Activated CD8-positive, alpha-beta T cell treated with anti-CD3 and anti-CD28 coated beads for 36 hours (primary cell): ENCODE measurements around the gene MGAT4B. TPM values are rescaled to one million over a fixed set of nuclear protein-coding genes. Genes with fewer than 3 reads are reported as not detected.
A peak's percentile ranks its signal among the peaks of the same experiment; 100 is the strongest.

Experiments used
- ATAC-seq: fragments of 200-7000 bp; cut with Tn5 transposase; one replicate; pipeline ENCODE4 v1.10.0; 2021; ENCODE audit warnings: mild to moderate bottlenecking, moderate library complexity
- CTCF ChIA-PET: fragments of 350-600 bp; sonication (Branson Sonifier 250); formaldehyde crosslinking; loops from one replicate; lab custom pipeline; 2021; ENCODE audit warnings: antibody characterized with exemption; lab: Charles Lee
- POLR2A ChIA-PET: fragments of 350-600 bp; sonication (Branson Sonifier 250); formaldehyde crosslinking; loops from one replicate; lab custom pipeline; 2021; ENCODE audit warnings: antibody characterized with exemption; lab: Charles Lee
- DNase-seq: peaks from one replicate; pipeline ENCODE4 v3.0.0-alpha.2; 2020
- H3K27ac Mint-ChIP-seq: one replicate; pipeline ENCODE4 v1.8.0; 2021; ENCODE audit warnings: mild to moderate bottlenecking, mixed read lengths
- H3K27me3 Mint-ChIP-seq: one replicate; pipeline ENCODE4 v1.8.0; 2021; ENCODE audit warnings: mixed read lengths
- H3K36me3 Mint-ChIP-seq: one replicate; pipeline ENCODE4 v1.8.0; 2021; ENCODE audit warnings: low read depth, mixed read lengths
- H3K4me1 Mint-ChIP-seq: one replicate; pipeline ENCODE4 v1.8.0; 2021; ENCODE audit warnings: low read depth, mixed read lengths
- H3K4me3 Mint-ChIP-seq: one replicate; pipeline ENCODE4 v1.8.0; 2021; ENCODE audit warnings: mild to moderate bottlenecking, moderate library complexity, mixed read lengths
- H3K9me3 Mint-ChIP-seq: one replicate; pipeline ENCODE4 v1.8.0; 2021; ENCODE audit warnings: mixed read lengths
- intact Hi-C: fragments of 100-400 bp; cut with micrococcal nuclease; formaldehyde crosslinking; loops from one replicate; pipeline ENCODE4 v1.10.0; 2022
- total RNA-seq, 2 experiments: library from RNA; stranded (reverse); gene quantifications; one replicate each; pipeline ENCODE4 v1.2.3, GENCODE V29; 2021
- TF ChIP-seq, protein P1 (sequence below): fragments of 200-600 bp; IDR thresholded peaks from one replicate; pipeline ENCODE4 v1.8.0; 2022; ENCODE audit warnings: antibody characterized with exemption, mild to moderate bottlenecking

The MGAT4B gene
- total RNA-seq, 2 experiments from 2014 or later = 62.8 to 65.9 TPM

DNA sequence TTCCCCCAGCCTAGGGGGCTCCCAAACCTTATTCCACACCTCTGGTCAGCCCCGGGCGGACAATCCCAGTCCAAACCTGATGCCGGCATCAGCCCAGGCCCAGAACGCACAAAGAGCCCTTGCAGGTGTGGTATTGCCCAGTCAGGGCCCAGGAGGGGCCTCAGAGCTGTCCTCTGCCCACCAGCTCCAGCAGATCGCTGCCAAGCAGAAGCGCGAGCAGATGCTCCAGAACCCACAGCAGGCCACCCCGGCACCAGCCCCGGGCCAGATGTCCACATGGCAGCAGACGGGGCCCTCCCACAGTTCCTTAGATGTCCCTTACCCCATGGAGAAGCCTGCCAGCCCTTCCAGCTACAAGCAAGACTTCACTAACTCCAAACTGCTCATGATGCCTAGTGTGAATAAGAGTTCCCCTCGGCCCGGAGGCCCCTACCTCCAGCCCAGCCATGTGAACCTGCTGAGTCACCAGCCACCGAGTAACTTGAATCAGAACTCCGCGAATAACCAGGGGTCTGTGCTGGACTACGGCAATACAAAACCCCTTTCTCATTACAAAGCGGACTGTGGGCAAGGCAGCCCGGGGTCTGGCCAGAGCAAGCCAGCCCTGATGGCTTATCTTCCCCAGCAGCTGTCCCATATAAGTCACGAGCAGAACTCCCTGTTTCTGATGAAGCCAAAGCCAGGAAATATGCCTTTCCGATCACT is 40.5 kb downstream of the MGAT4B start:
- Mint-ChIP-seq H3K4me1 (peaks cover 39% of the 10 kb centered on the region), H3K27me3 (no peaks in the 10 kb centered on the region), H3K27ac (no peak overlapping the region), H3K4me3 (no peak overlapping the region), H3K9me3 (no peaks in the 10 kb centered on the region), H3K36me3 (peaks cover 35% of the 10 kb centered on the region)
- TF ChIP-seq, protein P1, sequence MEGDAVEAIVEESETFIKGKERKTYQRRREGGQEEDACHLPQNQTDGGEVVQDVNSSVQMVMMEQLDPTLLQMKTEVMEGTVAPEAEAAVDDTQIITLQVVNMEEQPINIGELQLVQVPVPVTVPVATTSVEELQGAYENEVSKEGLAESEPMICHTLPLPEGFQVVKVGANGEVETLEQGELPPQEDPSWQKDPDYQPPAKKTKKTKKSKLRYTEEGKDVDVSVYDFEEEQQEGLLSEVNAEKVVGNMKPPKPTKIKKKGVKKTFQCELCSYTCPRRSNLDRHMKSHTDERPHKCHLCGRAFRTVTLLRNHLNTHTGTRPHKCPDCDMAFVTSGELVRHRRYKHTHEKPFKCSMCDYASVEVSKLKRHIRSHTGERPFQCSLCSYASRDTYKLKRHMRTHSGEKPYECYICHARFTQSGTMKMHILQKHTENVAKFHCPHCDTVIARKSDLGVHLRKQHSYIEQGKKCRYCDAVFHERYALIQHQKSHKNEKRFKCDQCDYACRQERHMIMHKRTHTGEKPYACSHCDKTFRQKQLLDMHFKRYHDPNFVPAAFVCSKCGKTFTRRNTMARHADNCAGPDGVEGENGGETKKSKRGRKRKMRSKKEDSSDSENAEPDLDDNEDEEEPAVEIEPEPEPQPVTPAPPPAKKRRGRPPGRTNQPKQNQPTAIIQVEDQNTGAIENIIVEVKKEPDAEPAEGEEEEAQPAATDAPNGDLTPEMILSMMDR = no peak
- ChIA-PET CTCF (interaction anchor here (0.7 to 1.1 kb wide), 2 partner anchors 17 to 36 kb away, joined by 3 read pairs; no protein-coding TSS in a partner anchor), POLR2A (interaction anchor here (0.9 kb wide), 1 partner anchor 36 kb away, joined by 3 read pairs; no protein-coding TSS in a partner anchor)
- DNase-seq = no peak
- intact Hi-C loops = no loop called here
- no peak for ATAC-seq

GRCh38 chr5:179765400-179765799 is 41.3 kb downstream of the MGAT4B start:
- Mint-ChIP-seq H3K36me3 (peaks cover 28% of the 10 kb centered on the region), H3K4me3 (no peak overlapping the region), H3K27ac (no peak overlapping the region), H3K27me3 (no peaks in the 10 kb centered on the region), H3K4me1 (peaks cover 41% of the 10 kb centered on the region), H3K9me3 (no peaks in the 10 kb centered on the region)
- TF ChIP-seq, protein P1 = no peak
- CTCF ChIA-PET = no interaction called here
- ATAC-seq = no peak
- intact Hi-C loops = no loop called here
- no peak for DNase-seq
- POLR2A ChIA-PET = no interaction called here

DNA sequence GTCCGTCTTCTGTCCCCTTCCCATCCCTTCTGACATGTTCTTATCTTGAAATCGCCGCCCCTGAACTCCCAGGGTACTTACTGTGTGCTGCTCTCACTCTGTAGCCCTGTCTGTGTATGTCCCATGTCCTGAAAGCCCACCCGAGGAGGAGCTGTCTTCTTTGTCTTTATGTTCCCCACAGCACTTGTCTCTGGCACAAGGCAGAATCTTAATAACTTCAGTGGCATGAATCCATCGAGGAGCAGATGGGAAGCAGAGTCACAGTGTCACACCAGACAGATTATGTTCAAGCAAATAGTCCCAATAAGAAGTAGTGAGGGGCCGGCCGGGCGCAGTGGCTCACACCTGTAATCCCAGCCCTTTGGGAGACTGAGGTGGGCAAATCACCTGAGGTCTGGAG is 42.6 kb downstream of the MGAT4B start:
- Mint-ChIP-seq H3K9me3 (no peaks in the 10 kb centered on the region), H3K27ac (no peak overlapping the region), H3K27me3 (no peaks in the 10 kb centered on the region), H3K36me3 (peaks cover 22% of the 10 kb centered on the region), H3K4me1 (peaks cover 52% of the 10 kb centered on the region), H3K4me3 (no peak overlapping the region)
- POLR2A ChIA-PET = no interaction called here
- DNase-seq (no peak), ATAC-seq (no peak)
- TF ChIP-seq, protein P1 = no peak
- CTCF ChIA-PET = interaction anchor here (0.9 to 3.2 kb wide), 15 partner anchors 8 to 142 kb away, joined by 3 to 30 read pairs (median 16); partner anchors contain the start of genes LTC4S and MAML1
- intact Hi-C loops = loop anchor here (5.0 kb wide), 1 partner anchor 38 kb away; no protein-coding TSS in a partner anchor

GRCh38 chr5:179763215-179763945 is 43.3 kb downstream of the MGAT4B start:
- Mint-ChIP-seq H3K4me1 (peaks cover 54% of the 10 kb centered on the region), H3K4me3 (no peak overlapping the region), H3K27me3 (no peaks in the 10 kb centered on the region), H3K27ac (no peak overlapping the region), H3K36me3 (peaks cover 23% of the 10 kb centered on the region), H3K9me3 (no peaks in the 10 kb centered on the region)
- DNase-seq = peak; percentile 74
- intact Hi-C loops = loop anchor here (5.0 kb wide), 1 partner anchor 39 kb away; no protein-coding TSS in a partner anchor
- TF ChIP-seq, protein P1 = peak; percentile 99
- POLR2A ChIA-PET = interaction anchor here (0.6 to 1.2 kb wide), 4 partner anchors 8 to 43 kb away, joined by 3 to 5 read pairs (median 3); no protein-coding TSS in a partner anchor
- peak; percentile 60 for ATAC-seq
- CTCF ChIA-PET = interaction anchor here (0.7 to 3.2 kb wide), 39 partner anchors 8 to 329 kb away, joined by 3 to 30 read pairs (median 4); partner anchors contain the start of genes HNRNPH1, LTC4S and MAML1
